Lower leg skin (tissue), 3 donors: Measurements from ENCODE around the gene ERC1.

Source experiments
- CTCF ChIP-seq, 3 donors: fragments of 450-650 bp; IDR thresholded peaks; one replicate each; pipeline ENCODE4 v1.5.1; 2016; ENCODE audit warnings: antibody characterized with exemption in 3 of 3, mild to moderate bottlenecking in 3 of 3, moderate library complexity in 2 of 3
- POLR2A ChIP-seq, 2 donors: fragments of 450-650 bp; IDR thresholded peaks; one replicate each; pipeline ENCODE4 v1.6.1; 2016 to 2017; ENCODE audit warnings: antibody characterized with exemption in 2 of 2, mild to moderate bottlenecking in 1 of 2, moderate library complexity in 1 of 2

GRCh38 chr12:1307796-1308195 lies 316.8 kb downstream of the ERC1 start:
- TF ChIP-seq POLR2A (IDR thresholded peaks at IDR 0.05): no peak
- no peak for TF ChIP-seq CTCF (IDR thresholded peaks at IDR 0.05)
